NCI-H82 (cell line): ENCODE measurements around the gene FAT1.
"Not testable (repeated sequence)": the region's sequence is repeated elsewhere in the genome, so short reads cannot be mapped to it uniquely, and the experiment has no call there.

ENCODE experiments used
- DNase-seq: peaks from one replicate; lab custom pipeline; 2025; lab: John Stamatoyannopoulos, UW

The FAT1 gene, protein sequence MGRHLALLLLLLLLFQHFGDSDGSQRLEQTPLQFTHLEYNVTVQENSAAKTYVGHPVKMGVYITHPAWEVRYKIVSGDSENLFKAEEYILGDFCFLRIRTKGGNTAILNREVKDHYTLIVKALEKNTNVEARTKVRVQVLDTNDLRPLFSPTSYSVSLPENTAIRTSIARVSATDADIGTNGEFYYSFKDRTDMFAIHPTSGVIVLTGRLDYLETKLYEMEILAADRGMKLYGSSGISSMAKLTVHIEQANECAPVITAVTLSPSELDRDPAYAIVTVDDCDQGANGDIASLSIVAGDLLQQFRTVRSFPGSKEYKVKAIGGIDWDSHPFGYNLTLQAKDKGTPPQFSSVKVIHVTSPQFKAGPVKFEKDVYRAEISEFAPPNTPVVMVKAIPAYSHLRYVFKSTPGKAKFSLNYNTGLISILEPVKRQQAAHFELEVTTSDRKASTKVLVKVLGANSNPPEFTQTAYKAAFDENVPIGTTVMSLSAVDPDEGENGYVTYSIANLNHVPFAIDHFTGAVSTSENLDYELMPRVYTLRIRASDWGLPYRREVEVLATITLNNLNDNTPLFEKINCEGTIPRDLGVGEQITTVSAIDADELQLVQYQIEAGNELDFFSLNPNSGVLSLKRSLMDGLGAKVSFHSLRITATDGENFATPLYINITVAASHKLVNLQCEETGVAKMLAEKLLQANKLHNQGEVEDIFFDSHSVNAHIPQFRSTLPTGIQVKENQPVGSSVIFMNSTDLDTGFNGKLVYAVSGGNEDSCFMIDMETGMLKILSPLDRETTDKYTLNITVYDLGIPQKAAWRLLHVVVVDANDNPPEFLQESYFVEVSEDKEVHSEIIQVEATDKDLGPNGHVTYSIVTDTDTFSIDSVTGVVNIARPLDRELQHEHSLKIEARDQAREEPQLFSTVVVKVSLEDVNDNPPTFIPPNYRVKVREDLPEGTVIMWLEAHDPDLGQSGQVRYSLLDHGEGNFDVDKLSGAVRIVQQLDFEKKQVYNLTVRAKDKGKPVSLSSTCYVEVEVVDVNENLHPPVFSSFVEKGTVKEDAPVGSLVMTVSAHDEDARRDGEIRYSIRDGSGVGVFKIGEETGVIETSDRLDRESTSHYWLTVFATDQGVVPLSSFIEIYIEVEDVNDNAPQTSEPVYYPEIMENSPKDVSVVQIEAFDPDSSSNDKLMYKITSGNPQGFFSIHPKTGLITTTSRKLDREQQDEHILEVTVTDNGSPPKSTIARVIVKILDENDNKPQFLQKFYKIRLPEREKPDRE (N-terminal part only)

GRCh38 chr4:186723292-186724057 is at the start of gene FAT1:
FAT1 (minus strand) TSS chr4:186723856; CDS start chr4:186709827, 14,029 bp downstream.
- no peak for DNase-seq

- no peak for DNase-seq
Observed at GRCh38 chr4:186772936-186773487, 49.4 kb upstream of the FAT1 start.

GRCh38 chr4:186771624-186772023 is 48.0 kb upstream of the FAT1 start:
- no peak for DNase-seq

- no peak for DNase-seq
Observed at GRCh38 chr4:186770481-186771175, 47.0 kb upstream of the FAT1 start.

- DNase-seq: no peak
Observed at GRCh38 chr4:186767794-186768193, 44.1 kb upstream of the FAT1 start.

DNA sequence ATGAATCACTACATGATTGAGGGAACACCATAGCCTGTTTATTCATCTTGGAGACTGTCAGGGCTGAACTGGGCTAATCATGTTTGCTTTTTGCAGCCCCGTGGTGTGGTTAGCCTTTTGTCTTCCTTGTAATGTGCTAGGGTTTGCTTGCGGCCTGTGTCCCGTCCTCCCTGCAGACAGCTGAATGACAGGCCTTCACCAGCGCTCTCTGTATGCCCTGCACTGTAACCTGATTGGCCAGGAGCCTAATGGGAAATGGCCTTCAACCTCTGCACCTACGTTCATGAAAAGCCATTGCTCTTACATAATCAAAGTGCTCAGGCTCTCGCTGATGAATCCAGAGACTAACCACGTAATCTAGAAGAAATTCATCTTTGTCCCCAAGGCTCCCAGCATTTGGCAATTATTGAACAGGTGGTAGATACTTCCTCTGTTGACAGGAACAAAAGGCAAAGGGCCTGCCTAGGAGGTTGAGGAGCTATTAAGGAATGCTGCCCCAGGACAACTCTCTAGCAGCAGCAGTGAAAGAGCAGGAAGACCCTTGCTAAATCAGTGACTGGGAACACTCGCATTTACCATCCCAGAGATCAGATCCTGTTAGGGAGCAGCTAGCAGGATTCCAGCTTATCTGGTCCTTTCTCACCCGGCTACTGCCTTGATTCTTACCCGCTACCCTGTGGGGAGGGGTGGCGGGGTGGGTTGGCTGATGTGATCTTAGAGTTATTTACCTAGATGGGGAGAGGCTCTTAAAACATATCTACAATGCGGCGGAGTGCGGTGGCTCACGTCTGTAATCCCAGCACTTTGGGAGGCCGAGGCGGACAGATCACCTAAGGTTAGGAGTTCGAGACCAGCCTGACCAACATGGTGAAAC is 42.3 kb upstream of the FAT1 start:
- no peak for DNase-seq

DNA sequence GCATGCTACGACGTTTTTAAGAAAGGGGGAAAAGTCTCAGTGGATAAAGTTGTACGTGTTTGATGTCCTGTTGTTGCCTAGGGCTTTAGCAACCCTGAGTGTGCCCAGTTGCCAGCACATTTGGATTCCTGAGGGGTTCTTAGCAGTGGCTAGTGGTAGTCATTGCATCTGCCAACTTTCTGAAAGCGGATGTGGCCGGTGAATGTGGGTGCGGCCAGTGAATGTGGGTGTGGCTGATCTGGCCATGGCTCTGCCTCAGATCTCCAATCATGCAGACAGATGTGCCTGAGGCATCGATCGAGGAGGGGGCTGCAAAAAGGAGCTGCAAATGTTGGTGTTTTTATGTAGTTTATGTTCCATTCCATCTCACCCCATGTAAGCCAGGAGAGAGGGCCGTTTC is 41.5 kb upstream of the FAT1 start:
- DNase-seq: no peak

DNA sequence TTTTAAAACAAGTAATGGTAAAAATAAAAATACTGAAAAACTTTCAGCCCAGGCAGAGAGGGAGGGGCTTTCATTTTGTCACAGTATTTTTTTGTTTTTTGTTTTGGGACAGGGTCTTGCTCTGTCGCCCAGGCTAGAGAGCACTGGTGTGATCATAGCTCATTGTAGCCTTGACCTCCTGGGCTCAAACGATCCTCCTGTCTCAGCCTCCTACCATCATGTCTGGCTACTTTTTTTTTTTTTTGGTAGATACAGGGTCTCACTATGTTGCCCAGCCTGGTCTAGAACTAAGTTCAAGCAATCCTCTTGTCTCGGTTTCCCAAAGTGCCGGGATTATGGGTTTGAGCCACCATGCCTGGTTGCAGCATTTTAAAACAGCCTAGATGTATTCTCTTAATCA is 40.8 kb upstream of the FAT1 start:
- no peak for DNase-seq

- no peak for DNase-seq
Observed at GRCh38 chr4:186762865-186763264, 39.2 kb upstream of the FAT1 start.

- no peak for DNase-seq
Observed at GRCh38 chr4:186762361-186762760, 38.7 kb upstream of the FAT1 start.

DNA sequence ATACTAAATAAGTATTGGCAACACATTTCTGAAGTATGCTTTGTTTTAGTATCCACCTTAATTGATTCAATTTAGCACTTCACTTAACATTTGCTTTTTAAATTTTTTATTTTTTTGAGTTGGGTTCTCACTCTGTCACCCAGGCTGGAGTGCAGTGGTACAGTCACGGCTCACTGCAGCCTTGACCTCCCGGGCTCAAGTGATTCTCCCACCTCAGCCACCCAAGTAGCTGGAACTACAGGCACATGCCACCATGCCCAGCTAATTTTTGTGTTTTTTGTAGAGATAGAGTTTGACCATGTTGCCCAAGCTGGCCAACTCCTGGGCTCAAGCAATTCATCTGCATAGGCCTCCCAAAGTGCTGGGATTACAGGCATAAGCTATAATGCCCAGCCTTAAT is 38.3 kb upstream of the FAT1 start:
- DNase-seq: not testable (repeated sequence)

DNA sequence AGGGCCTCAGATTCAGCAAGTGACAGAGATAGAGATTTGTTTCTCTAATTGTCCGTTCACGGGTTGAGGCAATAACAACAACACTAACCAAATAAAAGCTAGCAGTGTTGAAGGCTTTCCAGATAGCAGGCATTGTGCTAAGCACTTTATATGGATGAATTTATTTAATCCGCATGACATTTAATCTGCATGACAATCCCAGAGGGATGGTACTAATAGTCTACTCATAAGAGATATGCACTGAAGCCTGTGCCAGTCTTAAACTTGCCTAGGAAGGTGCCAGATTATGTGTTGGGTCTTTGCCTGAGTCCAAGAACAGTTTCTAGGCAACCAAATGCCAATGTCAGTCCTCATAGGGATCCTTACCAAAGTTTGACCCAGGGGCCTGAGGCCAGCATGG is 37.7 kb upstream of the FAT1 start:
- no peak for DNase-seq

DNA sequence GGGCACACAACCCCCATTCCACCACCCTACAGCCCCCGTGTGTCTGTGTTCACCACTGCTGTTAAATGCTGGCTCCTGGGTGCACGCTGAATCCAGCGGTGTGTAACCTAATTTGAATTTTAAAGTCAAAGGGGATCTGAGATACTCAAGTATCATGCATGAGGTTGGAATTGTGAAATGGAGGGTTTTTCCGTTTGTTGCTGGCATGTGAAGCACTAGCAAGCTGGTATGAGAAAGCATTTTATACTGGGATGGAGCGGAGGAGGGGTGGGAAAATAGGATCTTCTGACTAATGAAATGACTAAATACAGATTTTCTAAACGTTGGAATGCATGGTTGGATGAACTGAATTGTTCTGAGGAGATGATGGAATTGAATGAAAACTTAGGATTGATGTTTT is 36.9 kb upstream of the FAT1 start:
- no peak for DNase-seq

DNA sequence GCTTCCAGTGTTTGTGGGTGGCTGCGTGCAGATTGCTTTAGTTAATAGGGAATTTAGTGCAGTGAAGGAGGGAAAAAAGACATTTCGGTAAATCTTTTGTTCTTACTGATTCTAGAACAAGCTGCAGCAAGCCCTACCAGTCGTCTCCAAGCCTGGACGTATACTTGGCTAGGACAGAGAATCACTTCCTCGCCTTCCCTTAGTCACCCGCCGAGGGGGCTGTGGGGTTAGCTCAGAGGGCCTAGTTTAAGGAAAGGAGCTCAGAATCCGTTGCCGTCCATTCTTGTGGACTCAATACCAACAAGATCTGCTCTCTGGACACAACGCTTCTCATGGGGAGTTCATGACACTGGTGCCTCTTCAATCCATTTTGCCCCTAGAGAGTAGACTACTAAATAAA is 36.3 kb upstream of the FAT1 start:
- DNase-seq: no peak

DNA sequence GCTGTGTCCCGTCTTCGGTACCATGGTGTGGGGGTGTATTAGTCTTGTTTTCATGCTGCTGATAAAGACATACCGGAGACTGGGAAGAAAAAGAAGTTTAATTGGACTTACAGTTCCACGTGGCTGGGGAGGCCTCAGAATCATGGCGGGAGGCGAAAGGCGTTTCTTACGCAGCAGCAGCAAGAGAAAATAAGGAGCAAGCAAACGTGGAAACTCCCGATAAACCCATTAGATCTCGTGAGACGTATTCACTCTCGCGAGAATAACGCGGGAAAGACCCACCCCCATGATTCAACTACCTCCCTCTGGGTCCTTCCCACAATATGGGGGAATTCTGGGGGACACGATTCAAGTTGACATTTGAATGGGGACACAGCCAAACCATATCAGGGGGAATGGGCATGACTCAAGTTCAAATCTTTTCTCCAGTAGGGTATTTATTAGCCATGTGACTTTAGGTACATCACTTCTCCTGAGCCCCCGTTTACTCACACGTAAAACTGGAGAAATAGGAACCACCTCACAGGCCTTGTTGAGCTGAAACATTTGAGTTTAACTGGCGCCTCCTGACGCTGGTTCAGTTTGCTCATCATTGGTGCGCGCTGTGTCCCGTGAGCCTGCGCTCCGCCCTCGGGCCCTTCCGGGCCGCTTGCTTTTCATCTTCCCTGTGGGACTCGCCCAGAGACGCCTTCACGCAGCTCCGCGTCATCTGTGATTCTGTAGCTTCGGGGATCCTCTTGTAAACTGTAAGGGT is 35.5 kb upstream of the FAT1 start:
- DNase-seq: no peak

DNA sequence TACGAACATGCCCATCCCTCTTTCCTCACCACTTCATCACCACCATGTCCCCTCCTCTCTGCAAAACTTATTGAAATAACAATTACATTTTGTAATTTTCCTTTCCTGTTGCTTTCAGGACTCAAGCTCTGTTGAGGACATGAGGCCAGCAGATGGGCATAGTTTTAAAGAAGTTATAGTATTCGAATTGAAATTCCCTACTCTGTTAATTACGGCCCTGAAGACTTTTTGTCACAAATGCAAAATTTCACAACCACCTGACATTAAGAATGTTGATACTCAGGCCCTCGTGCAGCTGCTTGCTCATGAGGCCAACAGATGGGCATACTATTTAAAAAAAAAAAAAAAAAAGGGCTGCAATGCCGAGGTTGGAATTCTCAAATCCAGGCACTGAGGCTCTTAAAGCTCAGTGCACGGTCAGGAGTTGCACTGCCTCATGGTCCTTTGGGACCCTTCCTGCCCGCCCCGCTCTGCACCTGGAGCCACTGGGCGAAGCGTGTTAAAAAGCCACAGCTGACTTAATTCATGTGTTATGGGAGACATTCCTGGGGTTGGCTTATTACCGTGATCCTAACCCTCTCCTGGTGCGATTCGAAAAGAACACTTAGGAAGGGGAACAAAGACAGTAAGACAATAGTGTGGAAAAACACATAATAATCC is 34.2 kb upstream of the FAT1 start:
- no peak for DNase-seq

DNA sequence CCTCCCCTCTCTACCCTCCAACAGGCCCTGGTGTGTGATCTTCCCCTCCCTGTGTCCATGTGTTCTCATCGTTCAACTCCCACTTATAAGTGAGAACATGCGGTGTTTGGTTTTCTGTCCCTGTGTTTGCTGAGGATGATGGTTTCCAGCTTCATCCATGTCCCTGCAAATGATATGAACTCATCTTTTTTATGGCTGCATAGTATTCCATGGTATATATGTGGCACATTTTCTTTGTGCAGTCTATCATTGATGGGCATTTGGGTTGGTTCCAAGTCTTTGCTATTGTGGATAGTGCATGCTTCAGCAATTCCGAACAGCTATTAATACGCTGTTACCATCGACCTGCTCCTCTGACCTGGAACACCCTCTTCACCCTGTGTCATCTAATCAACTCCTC is 32.9 kb upstream of the FAT1 start:
- DNase-seq: not testable (repeated sequence)
